ENCODE results near the gene SMYD2.

The SMYD2 gene

DNA sequence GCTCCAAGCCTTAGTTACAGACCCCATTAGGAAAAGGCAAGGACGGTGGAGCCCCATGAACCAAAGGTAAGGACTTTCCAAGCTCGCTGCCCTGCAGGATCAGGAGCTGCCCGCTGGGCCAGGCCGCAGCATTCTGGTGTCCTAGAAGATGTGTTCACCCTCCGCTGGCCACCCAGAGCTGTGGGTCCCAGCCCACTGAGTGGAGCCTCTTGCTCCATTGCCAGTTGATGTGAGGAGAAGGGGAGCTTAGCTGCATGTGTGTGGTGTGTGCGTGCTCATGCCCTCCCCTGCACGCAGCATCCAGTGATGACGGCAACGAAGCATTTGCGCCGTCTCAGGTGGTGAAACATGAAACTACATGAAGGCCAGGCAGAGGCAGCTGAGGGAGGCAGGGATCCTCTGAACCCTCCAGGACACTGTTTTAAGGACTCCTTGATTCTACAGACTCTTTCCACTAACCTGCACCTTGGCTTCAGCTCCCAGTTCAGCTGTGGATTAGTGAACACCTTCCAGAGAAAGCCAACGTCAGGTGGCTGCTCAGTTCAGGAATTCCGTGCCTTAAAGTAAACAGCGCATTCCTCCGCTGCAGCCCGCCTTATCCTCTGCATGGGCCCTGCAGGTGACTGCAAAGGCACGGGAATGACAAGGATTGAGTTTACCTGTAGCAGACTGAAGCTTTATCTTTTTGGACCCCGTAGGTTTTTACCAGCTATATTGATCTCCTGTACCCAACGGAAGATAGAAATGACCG is 48.7 kb downstream of the SMYD2 start:
- DNase-seq (ENCODE audit: low read depth): no peak

DNA sequence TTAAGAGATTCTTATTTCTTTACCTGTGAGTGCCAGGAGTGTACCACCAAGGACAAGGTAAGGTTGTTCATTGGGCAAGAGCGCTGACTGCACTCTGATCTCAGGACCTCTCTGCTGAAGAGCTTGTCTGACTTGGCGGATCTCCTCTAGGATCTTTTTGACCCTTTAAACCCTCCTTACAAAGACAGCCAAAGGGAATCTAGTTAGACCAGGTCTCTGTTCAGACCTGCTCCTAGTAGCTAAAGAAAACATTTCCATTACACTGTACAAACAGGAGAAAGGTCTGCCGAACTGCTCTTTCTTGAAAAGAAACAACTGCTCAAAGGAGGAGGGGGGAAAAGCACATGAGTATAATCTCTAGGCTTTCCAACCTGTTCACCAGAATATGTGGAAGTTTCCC is 49.3 kb downstream of the SMYD2 start:
- no peak for DNase-seq (ENCODE audit: low read depth)

DNA sequence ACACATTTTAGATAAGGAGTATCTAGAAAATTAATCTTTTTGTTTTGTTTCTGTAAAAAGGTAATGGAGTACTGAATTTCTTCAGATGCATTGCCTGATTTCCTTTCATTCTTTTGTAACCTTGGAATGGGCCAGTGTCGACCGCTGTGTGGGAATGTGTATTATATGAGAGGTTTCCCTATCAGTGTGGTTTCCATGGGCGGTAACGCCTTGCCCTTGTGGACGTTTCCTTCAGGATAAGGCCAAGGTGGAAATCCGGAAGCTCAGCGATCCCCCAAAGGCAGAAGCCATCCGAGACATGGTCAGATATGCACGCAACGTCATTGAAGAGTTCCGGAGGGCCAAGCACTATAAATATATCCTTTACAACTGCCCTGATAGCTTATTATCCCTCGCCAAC is 49.8 kb downstream of the SMYD2 start:
- DNase-seq (ENCODE audit: low read depth): no peak

DNA sequence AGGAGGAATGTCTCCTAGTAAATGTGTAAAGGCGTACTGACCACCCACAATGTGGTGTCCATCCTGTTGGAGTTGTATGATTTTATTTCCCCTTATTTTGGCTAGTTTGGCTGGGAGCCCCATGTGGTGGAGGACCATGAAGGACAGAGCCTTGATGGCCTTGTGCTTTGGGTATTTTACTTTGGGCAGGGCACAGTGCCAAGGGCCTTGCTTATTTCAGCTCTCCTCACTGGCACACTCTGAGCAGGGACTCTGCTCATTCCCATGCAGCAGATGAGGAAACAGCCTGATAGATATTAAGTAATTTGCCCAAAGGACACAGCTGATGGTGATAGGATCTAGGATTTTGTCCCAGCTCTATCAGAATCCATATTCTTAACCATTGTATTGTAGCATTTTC is 50.2 kb downstream of the SMYD2 start:
- DNase-seq (ENCODE audit: low read depth): no peak

DNA sequence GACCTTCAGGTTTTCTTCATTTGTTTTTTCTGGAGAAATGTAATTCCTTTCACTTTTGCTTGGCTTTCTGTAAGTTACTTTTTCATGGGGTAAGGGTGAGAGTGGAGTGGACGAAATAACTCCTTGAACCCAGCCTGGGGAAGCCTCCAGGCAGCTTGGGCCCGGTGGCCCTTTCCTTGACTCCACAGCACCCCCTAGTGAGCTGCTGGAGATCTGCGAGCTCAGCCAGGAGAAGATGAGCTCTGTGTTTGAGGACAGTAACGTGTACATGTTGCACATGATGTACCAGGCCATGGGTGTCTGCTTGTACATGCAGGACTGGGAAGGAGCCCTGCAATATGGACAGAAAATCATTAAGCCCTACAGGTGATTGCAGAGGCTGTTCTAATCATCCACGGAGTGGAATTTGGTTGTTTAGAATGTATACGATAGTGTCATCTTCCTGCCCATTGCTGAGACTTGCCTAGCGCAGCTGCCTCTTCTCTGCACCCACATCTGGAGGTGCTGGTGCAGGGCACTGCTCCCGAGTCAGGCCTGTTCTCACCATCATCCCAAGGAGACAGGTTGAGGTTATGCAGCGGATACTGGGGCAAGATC is 51.0 kb downstream of the SMYD2 start:
- DNase-seq (ENCODE audit: low read depth): peak; percentile 24

DNA sequence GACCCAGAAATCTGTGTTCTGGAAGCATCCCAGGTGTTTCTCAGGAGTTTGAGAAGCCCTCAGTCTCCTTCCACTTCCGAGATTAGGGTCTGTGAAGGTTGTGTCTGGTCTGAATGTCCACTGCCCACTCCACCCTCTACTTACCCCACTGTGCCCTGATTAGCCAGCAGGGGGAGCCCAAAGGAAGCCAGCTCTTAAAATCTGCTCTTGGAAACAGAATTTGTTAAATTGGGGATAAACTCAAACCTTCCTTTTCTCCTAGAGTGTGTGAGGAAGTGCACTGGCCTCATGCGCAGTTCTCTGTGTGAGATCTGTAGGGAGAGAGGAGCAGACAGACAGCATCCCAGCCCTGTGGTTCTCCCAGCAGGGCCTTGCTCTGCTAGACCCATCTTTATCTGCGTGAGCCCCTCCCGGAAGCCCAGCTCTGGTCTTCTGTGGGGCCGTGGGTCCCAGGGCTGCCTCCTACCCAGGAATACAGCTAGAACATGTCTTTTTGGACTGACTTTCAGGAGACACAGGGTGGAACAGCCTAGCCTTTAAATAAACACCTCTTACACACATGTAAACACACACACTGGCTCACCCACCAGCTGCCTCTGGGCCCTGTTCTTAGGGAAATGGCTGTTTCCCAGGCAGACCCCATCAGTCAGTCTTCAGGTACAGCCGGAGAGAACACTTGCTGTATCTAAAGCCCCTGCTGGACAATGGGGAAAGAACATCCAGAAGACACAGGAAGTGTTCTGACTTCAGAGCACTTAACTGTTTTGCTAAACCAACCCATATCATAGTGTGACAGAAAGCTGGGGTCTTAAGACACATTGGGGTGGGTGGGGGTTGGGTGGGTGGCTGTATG is 52.2 kb downstream of the SMYD2 start:
- DNase-seq (ENCODE audit: low read depth): peak; percentile 40

DNA sequence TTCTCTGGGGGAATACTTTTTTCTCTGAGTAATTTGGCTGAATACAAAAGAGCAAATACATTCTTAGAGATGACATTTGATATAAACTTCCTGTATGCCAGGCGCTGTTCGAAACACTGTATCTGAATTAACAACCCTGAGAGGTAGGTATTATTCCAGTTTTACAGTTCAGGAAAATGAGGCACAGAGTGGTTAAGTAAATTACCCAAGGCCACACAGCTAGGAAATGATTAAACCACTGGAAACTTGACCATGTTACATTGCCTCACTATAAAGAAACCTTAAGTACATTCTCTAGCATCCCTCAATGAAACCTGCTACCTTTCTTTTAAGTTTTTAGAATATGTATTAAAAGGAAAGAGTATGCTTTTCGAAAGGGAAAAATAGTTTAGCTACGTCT is 54.6 kb downstream of the SMYD2 start:
- DNase-seq (ENCODE audit: low read depth): no peak

DNA sequence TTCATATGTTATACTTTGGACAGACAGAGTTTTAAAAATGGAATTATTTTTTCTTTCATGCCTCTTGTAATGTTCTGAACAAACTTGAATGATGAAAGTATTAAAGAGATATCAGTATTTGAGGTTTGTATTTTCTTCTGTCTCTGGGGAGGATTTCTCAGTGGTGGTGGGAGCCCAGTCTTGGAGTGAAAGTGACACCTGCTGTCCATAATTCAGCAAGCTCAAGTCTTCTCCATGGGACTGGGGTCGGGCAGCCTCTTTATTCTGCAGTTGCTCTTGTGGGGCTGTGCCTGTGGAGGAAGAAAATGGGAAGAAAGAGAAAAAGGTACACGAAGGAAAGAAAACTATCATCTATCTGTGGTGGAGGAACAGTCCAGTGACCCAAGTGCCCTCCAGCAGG is 56.1 kb downstream of the SMYD2 start:
- no peak for DNase-seq (ENCODE audit: low read depth)

DNA sequence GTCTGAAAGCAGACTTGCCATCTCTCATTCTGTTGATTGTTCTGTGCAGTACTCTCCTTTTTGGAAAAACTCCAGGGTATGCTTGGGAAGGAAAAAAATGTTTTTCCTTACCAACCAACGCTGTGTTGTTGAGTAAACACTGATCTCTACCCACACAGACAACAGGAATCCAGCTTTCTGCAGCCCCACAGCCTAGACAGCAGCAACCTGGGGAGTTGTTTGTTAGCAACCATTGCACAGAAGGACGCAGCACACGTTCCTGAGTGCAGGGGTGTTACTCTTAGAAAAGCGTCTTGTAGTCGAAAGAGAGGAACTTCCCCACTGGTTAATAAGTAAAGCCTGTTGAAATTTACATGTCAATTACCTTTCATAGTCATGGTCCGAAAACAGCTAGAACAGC is 56.6 kb downstream of the SMYD2 start:
- DNase-seq (ENCODE audit: low read depth): peak; percentile 46

DNA sequence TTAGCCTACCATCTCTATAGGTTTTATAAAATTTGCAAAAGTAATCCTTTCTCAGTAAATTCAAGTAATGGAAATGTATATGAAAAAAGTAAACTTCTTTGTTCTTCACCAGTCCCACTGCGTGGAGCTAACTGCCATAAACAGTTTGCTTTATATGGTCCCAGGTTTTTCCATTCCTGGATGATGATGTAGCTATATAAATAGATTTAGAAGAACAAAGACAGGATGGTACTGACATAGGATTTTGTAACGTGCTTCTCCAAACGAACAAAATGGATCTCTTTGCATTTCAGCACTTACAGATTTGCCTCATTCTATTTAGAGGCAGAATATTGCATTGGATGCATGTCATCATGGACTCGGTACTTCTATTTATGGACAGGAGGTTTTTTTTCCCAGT is 57.3 kb downstream of the SMYD2 start:
- DNase-seq (ENCODE audit: low read depth): no peak

DNA sequence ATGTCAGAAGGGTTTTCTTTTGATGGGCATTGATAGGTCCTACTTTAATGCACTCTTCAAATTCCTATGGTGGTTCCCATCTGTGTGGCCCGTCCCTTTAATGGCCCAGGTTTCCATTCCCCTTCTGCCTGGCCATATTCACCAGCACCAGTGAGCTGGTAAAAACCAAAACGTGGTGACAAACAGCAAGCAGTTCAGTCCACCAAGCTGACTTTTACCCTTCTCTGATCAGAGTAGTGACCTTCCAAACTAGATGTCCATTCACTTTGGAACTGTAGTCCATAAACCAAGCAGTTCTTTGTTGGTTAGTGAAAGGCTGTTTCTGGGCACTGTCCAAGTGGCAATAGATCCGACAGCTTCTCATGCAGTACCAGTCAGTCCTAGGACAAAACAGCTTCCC is 60.5 kb downstream of the SMYD2 start:
- no peak for DNase-seq (ENCODE audit: low read depth)

DNA sequence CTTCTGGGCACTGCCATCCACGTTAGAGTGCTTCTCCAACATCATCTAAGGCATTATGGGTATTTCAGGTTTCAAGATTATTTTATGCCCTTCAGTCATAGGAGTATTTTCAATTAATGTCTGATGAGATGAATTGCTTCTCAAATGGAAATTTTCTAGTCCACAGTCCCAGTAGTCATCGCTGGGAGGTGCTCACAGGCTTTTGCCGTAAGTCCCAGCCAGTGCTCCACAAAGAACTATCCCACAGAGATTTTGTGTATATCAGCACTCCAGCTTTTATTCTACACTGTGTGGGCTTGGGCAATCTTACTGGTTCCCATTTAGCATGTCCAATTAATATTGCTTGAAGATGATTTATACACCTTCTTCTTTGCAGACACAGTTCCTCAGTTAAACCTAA is 61.0 kb downstream of the SMYD2 start:
- DNase-seq (ENCODE audit: low read depth): no peak

DNA sequence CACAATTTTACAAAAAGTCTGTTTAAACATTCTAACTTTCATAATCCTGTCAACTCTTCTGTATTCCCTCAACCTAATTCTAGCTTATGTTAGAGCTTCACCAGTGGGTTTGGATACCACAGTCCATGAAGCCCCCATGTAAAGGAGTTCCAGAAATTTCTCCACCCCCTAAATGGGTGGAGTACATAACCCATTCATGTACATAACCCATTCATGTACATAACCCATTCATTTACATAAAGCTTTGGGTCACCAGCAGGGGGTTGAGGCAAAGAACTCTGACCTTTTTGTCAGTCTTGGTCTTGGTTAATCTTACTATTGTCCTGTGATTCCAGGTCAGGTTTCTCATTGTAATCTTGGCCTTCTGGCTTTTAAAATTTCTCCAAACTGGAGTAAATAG is 61.6 kb downstream of the SMYD2 start:
- no peak for DNase-seq (ENCODE audit: low read depth)

DNA sequence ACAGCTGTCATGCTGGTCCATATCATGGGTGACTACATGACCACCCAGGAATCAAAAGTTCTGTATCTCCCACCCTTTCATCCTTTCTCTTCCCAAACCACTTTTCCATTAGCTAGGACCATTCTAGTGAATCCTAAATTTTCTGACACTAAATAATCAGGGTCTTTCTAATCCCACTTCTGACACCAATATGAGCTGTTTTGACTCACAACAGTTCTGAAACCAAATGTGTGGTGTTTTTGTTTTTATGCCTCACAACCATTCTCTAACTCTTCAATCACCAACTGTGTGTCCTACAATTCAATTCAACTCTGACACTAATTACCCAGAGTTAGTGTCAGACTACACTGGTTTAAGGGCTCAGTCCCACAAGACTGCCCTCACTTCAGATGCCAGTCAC is 63.9 kb downstream of the SMYD2 start:
- DNase-seq (ENCODE audit: low read depth): no peak

DNA sequence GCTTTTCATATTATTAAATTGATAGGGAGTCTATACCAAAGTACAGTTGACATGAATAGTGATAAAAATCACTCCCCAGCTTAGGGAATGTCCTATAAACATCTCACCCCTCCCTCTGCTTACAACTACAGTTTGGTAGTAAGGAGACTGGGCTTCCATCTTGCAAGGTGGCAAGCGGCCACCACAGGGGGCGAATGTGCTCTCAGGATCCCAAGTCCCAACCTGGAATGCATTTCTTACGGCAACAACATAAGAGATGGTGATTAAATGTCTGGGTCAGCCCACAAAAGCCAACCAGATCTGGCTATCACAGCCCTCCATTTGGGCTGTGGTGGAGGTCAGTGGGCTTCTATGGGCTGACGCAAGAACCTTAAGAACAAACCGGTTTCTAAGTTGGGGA is 68.0 kb downstream of the SMYD2 start:
- DNase-seq (ENCODE audit: low read depth): no peak

DNA sequence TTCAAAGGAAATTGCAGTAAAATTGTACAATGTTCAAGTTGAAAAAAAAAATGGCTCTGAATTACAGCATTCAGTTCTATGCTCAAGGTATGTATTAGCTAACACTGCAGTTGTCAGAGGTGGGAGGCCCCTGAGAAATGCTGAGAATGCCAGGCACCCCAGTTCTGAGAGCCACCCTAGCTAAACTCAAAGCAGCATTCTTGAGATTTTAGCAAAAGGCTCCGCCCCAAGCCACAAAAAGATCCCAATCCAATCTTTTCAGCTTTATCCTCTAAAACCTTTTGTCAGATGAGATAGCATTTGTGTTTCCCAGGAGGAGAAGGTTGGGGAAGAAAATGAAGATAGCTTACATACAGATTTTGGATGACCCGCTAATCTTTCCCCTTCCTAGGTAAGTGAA is 68.8 kb downstream of the SMYD2 start:
- DNase-seq (ENCODE audit: low read depth): no peak

DNA sequence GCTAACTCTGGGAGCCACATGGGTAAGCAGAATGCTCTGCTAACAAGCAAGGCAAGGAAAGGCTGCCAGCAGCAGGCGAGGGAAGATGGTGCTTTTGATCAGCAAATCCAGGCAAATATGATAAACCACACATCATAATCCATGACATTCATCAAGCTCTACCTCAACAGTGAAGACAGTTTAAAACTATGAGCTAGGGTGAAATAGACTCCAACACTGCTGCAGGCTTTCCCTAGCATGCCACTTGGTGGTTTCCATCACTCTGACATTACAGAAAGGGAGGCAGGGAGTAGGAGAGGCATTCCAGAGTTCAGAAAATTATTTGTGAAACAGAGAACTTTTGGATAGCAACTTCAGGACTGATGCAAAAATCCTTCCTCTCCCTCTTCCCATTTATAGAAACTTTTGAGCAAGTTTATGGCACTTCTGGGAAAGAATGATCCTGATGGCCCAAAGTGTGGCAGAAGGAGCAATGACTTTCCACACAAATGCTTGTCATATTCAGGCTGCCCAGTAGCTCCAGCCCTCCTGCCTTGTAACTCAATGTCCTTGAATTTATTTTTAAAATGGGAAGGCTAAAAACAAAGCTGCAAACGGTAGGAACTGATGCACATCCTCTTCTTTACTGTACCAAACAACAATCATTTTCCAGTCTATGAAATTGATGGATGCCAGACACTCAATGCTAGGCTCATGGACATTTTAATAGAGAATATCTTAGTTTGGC is 70.8 kb downstream of the SMYD2 start:
- no peak for DNase-seq (ENCODE audit: low read depth)

DNA sequence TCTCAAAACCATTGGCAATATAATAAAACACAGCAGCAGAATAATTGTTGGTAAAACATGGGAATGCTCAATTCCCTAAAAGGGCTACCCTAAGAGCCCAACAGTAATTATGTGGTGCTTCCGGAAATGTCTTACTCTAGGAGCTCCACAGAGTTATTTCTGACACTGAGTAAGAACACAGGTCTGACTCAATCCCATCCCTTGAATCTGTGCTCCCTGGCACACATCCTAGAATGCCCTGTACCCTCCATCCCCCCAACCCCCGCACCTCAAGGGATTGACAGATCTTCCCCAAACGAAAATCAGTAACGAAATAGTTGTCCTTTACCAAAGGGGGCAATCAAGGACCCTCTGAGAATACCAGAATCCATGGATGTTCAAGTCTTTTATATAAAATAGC is 71.9 kb downstream of the SMYD2 start:
- DNase-seq (ENCODE audit: low read depth): no peak

DNA sequence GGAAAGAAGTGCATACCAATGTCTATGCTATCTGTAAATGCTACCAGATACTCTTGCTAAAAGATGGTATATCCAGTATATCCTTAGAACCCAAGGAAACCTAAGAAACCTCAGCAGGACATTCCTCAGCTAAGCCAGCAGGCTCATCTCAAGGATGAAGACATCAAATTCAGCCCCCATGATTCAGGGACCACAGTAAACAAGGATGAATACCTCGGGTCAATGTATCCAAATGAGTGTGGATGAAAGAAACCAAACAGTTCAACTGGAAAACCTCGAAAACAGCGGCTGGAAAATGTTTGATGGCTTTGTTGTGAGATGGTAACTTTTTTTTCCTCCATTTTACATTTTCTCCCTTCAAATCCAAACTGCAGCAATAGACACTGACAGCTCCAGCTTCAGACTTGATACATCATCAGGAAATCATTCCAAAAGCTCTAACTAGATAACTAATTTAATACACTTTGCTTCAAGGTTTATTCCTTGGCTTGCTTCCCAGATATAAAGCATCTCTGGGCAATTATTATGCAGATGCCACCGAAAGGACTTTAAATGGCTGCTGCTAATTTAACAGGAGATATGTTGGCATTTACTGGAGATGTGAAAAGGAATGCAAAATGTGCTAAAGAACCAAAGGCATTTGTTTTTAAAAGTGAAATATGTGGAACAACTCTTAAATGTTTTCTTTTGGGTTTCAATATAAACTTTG is 73.6 kb downstream of the SMYD2 start:
- no peak for DNase-seq (ENCODE audit: low read depth)

DNA sequence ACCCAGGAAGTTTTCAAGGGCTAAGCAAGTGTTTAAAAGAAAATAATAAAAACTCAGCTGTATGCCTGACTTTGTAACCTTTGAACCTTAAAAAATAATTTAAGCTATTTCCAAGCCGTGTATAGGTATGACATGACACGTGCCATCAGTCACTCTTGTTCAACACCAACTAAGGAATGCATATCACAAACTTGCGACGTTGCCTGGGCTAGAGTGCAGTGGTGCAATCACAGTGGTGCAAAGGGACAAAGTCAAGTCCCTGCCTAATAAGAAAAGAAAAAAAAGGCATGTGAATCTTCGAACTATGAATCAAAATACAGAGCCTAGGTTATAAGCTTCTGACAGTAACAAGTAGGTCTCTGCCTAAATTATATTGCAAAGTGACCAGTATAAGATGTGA is 79.2 kb downstream of the SMYD2 start:
- no peak for DNase-seq (ENCODE audit: low read depth)

DNA sequence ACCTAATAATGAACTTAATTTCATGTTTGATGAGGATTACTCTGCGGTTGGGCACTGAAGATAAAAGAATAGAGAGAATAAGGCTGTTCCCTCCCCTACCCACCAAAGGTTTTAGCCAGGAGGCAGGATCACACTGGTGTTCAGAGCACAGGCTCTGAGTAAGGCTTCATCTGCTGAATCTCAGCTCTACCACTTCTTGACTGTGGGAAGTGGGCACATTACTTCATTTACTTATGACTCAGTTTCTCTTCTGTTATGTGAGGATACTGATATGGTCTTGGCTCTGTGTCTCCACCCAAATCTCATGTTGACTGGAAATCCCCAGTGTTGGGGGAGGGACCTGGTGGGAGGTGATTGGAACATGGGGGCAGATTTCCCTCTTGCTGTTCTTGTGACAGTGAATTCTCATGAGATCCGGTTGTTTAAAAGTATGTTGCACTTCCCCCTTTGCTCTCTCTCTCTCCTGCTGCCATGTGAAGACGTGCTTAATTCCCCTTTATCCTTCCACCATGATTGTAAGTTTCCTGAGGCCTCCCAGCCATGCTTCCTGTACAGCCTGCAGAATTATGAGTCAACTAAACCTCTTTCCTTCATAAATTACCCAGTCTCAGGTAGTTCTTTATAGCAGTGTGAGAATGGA is 79.7 kb downstream of the SMYD2 start:
- no peak for DNase-seq (ENCODE audit: low read depth)
